ENCODE data around the gene SLC8A1.

SLC8A1 gene

GRCh38 chr2:40113997-40114396, 337.9 kb downstream of the SLC8A1 start:
- Histone ChIP-seq H4K91ac (ENCODE audit: low read depth, low read length) (no peak overlapping the region), H3K79me1 (ENCODE audit: low read length) (peaks cover 2% of the 10 kb centered on the region), H2AK5ac (ENCODE audit: low read length) (no peak overlapping the region), H3K4ac (ENCODE audit: low read depth, low read length) (no peak overlapping the region), H3K27ac (ENCODE audit: low read depth, low read length) (no peak overlapping the region), H3K4me2 (ENCODE audit: low read length) (no peak overlapping the region), H3K9ac (ENCODE audit: low read length) (no peak overlapping the region), H3K4me1 (ENCODE audit: control insufficient read depth in 1 of 2, insufficient read depth in 2 of 2, low read length in 2 of 2) (peaks cover 0 to 6% of the 10 kb centered on the region in 2 experiments), H3K36me3 (ENCODE audit: control insufficient read depth in 1 of 2, insufficient read depth in 2 of 2, low read length in 2 of 2) (peaks cover 0 to 3% of the 10 kb centered on the region in 2 experiments), H3K79me2 (ENCODE audit: control insufficient read depth, insufficient read depth, low read length, poor library complexity) (no peaks in the 10 kb centered on the region), H4K8ac (ENCODE audit: low read depth, low read length) (no peak overlapping the region), H3K9me3 (ENCODE audit: insufficient read depth, low read depth, low read length) (no peaks in the 10 kb centered on the region), H2BK12ac (ENCODE audit: low read length) (no peak overlapping the region), H2AFZ (ENCODE audit: insufficient read depth, low read length, poor library complexity) (no peak overlapping the region), H3K4me3 (ENCODE audit: low read depth, low read length) (no peak overlapping the region), H3K14ac (ENCODE audit: low read length) (no peak overlapping the region), H2BK5ac (ENCODE audit: low read depth, low read length, poor library complexity) (no peak overlapping the region), H3K23ac (ENCODE audit: low read length) (no peak overlapping the region), H3K27me3 (ENCODE audit: insufficient read depth, low read length) (no peaks in the 10 kb centered on the region), H4K12ac (ENCODE audit: low read depth, low read length) (no peak overlapping the region), H3K18ac (ENCODE audit: low read length) (no peak overlapping the region), H2BK120ac (ENCODE audit: insufficient read depth, low read length, poor library complexity) (no peak overlapping the region)
- no CpG with 5 or more reads among the region's 4 CpGs for WGBS (ENCODE audit: extremely low coverage, insufficient coverage, insufficient read length)
- DNase-seq = peak in 1 of 2 donors; percentile 32

GRCh38 chr2:40113272-40113968, 338.5 kb downstream of the SLC8A1 start:
- peaks cover 2% of the 10 kb centered on the region for H3K79me1 ChIP-seq (ENCODE audit: low read length)
- no peak overlapping the region for H4K8ac ChIP-seq (ENCODE audit: low read depth, low read length)
- H2BK120ac ChIP-seq (ENCODE audit: insufficient read depth, low read length, poor library complexity) = no peak overlapping the region
- H3K4me2 ChIP-seq (ENCODE audit: low read length) = no peak overlapping the region
- no peak overlapping the region for H4K91ac ChIP-seq (ENCODE audit: low read depth, low read length)
- no peak for DNase-seq
- no peak overlapping the region for H3K4me3 ChIP-seq (ENCODE audit: low read depth, low read length)
- H3K4me1 ChIP-seq (ENCODE audit: control insufficient read depth in 1 of 2, insufficient read depth in 2 of 2, low read length in 2 of 2) = peaks cover 0 to 6% of the 10 kb centered on the region in 2 experiments
- H2BK12ac ChIP-seq (ENCODE audit: low read length) = no peak overlapping the region
- no peak overlapping the region for H3K9ac ChIP-seq (ENCODE audit: low read length)
- no peak overlapping the region for H2BK5ac ChIP-seq (ENCODE audit: low read depth, low read length, poor library complexity)
- peaks cover 0 to 3% of the 10 kb centered on the region in 2 experiments for H3K36me3 ChIP-seq (ENCODE audit: control insufficient read depth in 1 of 2, insufficient read depth in 2 of 2, low read length in 2 of 2)
- H3K79me2 ChIP-seq (ENCODE audit: control insufficient read depth, insufficient read depth, low read length, poor library complexity) = no peaks in the 10 kb centered on the region
- H4K12ac ChIP-seq (ENCODE audit: low read depth, low read length) = no peak overlapping the region
- H3K27me3 ChIP-seq (ENCODE audit: insufficient read depth, low read length) = no peaks in the 10 kb centered on the region
- no peaks in the 10 kb centered on the region for H3K9me3 ChIP-seq (ENCODE audit: insufficient read depth, low read depth, low read length)
- no peak overlapping the region for H2AFZ ChIP-seq (ENCODE audit: insufficient read depth, low read length, poor library complexity)
- no peak overlapping the region for H2AK5ac ChIP-seq (ENCODE audit: low read length)
- no peak overlapping the region for H3K18ac ChIP-seq (ENCODE audit: low read length)
- no CpG with 5 or more reads among the region's 4 CpGs for WGBS (ENCODE audit: extremely low coverage, insufficient coverage, insufficient read length)
- H3K23ac ChIP-seq (ENCODE audit: low read length) = no peak overlapping the region
- no peak overlapping the region for H3K14ac ChIP-seq (ENCODE audit: low read length)
- H3K27ac ChIP-seq (ENCODE audit: low read depth, low read length) = peak overlapping the region; percentile 43
- no peak overlapping the region for H3K4ac ChIP-seq (ENCODE audit: low read depth, low read length)

- Histone ChIP-seq H3K4ac (ENCODE audit: low read depth, low read length) (no peak overlapping the region), H3K9ac (ENCODE audit: low read length) (no peak overlapping the region), H2AFZ (ENCODE audit: insufficient read depth, low read length, poor library complexity) (no peak overlapping the region), H2BK5ac (ENCODE audit: low read depth, low read length, poor library complexity) (no peak overlapping the region), H3K27me3 (ENCODE audit: insufficient read depth, low read length) (no peaks in the 10 kb centered on the region), H3K36me3 (ENCODE audit: control insufficient read depth in 1 of 2, insufficient read depth in 2 of 2, low read length in 2 of 2) (no peaks in the 10 kb centered on the region), H4K8ac (ENCODE audit: low read depth, low read length) (no peak overlapping the region), H3K14ac (ENCODE audit: low read length) (no peak overlapping the region), H4K91ac (ENCODE audit: low read depth, low read length) (no peak overlapping the region), H3K18ac (ENCODE audit: low read length) (no peak overlapping the region), H2BK120ac (ENCODE audit: insufficient read depth, low read length, poor library complexity) (no peak overlapping the region), H3K27ac (ENCODE audit: low read depth, low read length) (no peak overlapping the region), H3K4me1 (ENCODE audit: control insufficient read depth in 1 of 2, insufficient read depth in 2 of 2, low read length in 2 of 2) (no peaks in the 10 kb centered on the region), H3K79me2 (ENCODE audit: control insufficient read depth, insufficient read depth, low read length, poor library complexity) (no peaks in the 10 kb centered on the region), H3K4me3 (ENCODE audit: low read depth, low read length) (no peak overlapping the region), H2AK5ac (ENCODE audit: low read length) (no peak overlapping the region), H3K9me3 (ENCODE audit: insufficient read depth, low read depth, low read length) (no peaks in the 10 kb centered on the region), H2BK12ac (ENCODE audit: low read length) (no peak overlapping the region), H4K12ac (ENCODE audit: low read depth, low read length) (no peak overlapping the region), H3K79me1 (ENCODE audit: low read length) (peaks cover 2% of the 10 kb centered on the region), H3K23ac (ENCODE audit: low read length) (no peak overlapping the region), H3K4me2 (ENCODE audit: low read length) (no peak overlapping the region)
- DNase-seq = peak; percentile 18 to 68
- no CpG with 5 or more reads among the region's 4 CpGs for WGBS (ENCODE audit: extremely low coverage, insufficient coverage, insufficient read length)
These were observed 342.5 kb downstream of the SLC8A1 start for GRCh38 chr2:40109381-40109780.

DNA sequence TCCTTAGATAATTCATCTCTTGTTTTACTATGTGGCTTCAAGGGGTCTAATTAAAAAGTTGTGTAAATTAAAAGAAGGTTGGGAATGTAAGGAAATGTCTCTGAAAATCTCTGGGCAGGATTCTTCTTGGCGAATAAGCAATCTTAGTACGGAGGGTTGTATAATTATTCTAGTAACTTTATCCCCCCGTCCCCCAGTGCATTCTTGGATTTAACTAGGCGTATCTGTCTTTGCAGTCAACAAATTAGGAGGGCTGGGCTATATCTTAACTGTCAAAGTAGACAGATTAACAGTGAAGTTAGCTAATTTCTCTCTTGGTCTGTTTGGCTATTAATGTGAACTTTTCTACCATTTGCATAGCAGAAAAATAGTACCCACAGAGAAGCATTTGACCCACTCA, 343.0 kb downstream of the SLC8A1 start:
- Histone ChIP-seq H3K4me1 (ENCODE audit: control insufficient read depth in 1 of 2, insufficient read depth in 2 of 2, low read length in 2 of 2) (no peaks in the 10 kb centered on the region), H3K4me2 (ENCODE audit: low read length) (no peak overlapping the region), H3K27ac (ENCODE audit: low read depth, low read length) (no peak overlapping the region), H2BK5ac (ENCODE audit: low read depth, low read length, poor library complexity) (no peak overlapping the region), H3K27me3 (ENCODE audit: insufficient read depth, low read length) (no peaks in the 10 kb centered on the region), H4K8ac (ENCODE audit: low read depth, low read length) (no peak overlapping the region), H2AFZ (ENCODE audit: insufficient read depth, low read length, poor library complexity) (no peak overlapping the region), H2AK5ac (ENCODE audit: low read length) (no peak overlapping the region), H4K91ac (ENCODE audit: low read depth, low read length) (no peak overlapping the region), H3K14ac (ENCODE audit: low read length) (no peak overlapping the region), H4K12ac (ENCODE audit: low read depth, low read length) (no peak overlapping the region), H2BK120ac (ENCODE audit: insufficient read depth, low read length, poor library complexity) (no peak overlapping the region), H3K18ac (ENCODE audit: low read length) (no peak overlapping the region), H3K23ac (ENCODE audit: low read length) (no peak overlapping the region), H3K4me3 (ENCODE audit: low read depth, low read length) (no peak overlapping the region), H3K36me3 (ENCODE audit: control insufficient read depth in 1 of 2, insufficient read depth in 2 of 2, low read length in 2 of 2) (no peaks in the 10 kb centered on the region), H3K79me2 (ENCODE audit: control insufficient read depth, insufficient read depth, low read length, poor library complexity) (no peaks in the 10 kb centered on the region), H3K4ac (ENCODE audit: low read depth, low read length) (no peak overlapping the region), H3K9me3 (ENCODE audit: insufficient read depth, low read depth, low read length) (no peaks in the 10 kb centered on the region), H3K9ac (ENCODE audit: low read length) (no peak overlapping the region), H3K79me1 (ENCODE audit: low read length) (peaks cover 2% of the 10 kb centered on the region), H2BK12ac (ENCODE audit: low read length) (no peak overlapping the region)
- WGBS (ENCODE audit: extremely low coverage, insufficient coverage, insufficient read length) = no CpG with 5 or more reads among the region's 4 CpGs
- no peak for DNase-seq
